LNCAP (cell line): ENCODE results near the gene FGFR4.

Source experiments
- TF ChIP-seq, protein P1 (sequence below): fragments of 450-650 bp; IDR thresholded peaks from 2 replicates; pipeline ENCODE4 v1.5.1; 2017; ENCODE audit warnings: mild to moderate bottlenecking

The FGFR4 gene

GRCh38 chr5:177071666-177072385, 14.9 kb upstream of the FGFR4 start:
- TF ChIP-seq, protein P1, sequence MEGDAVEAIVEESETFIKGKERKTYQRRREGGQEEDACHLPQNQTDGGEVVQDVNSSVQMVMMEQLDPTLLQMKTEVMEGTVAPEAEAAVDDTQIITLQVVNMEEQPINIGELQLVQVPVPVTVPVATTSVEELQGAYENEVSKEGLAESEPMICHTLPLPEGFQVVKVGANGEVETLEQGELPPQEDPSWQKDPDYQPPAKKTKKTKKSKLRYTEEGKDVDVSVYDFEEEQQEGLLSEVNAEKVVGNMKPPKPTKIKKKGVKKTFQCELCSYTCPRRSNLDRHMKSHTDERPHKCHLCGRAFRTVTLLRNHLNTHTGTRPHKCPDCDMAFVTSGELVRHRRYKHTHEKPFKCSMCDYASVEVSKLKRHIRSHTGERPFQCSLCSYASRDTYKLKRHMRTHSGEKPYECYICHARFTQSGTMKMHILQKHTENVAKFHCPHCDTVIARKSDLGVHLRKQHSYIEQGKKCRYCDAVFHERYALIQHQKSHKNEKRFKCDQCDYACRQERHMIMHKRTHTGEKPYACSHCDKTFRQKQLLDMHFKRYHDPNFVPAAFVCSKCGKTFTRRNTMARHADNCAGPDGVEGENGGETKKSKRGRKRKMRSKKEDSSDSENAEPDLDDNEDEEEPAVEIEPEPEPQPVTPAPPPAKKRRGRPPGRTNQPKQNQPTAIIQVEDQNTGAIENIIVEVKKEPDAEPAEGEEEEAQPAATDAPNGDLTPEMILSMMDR, result peak; percentile 93

GRCh38 chr5:177077335-177077734, 9.4 kb upstream of the FGFR4 start:
- TF ChIP-seq, protein P1, result no peak

DNA sequence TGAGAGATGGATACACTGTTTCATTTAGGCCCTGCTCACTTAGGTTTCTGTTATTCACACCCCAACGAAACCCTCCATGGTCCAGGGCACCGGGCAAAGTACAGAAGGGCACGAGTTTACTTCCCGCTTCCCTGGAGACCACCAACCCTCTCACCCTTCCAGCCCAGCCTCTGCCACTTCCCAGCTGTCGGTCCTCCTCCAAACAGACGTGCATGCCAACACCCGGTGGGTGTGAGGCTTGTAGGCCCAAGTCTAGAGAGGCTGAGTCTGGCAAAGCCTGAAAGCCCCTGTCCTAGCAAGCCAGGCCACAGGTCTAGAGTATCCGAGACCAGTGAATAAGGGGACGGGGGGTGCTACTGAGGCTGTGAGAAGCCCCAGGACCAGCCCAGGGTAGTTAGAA, 7.1 kb upstream of the FGFR4 start:
- TF ChIP-seq, protein P1, result no peak

GRCh38 chr5:177080265-177080664, 6.5 kb upstream of the FGFR4 start:
- TF ChIP-seq, protein P1, result no peak

DNA sequence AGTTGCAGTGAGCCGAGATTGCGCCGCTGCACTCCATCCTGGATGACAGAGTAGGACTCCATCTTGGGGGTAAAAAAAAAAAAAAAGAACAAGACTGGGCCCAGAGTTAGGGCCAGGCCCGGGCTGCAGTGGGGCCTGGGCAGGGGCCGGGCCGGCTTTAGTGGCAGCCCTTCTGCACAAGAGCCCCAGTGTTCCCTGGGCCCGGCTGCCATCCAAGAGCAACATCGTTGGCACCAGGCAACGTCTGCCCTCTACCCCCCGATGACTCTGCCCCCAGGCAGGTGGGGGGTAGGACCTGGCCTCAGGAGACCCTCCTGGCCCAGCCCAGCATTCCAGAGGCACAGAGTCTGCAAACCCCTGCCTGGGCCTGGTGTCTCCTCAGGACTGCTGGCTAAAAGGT, 4.9 kb upstream of the FGFR4 start:
- TF ChIP-seq, protein P1, result no peak

DNA sequence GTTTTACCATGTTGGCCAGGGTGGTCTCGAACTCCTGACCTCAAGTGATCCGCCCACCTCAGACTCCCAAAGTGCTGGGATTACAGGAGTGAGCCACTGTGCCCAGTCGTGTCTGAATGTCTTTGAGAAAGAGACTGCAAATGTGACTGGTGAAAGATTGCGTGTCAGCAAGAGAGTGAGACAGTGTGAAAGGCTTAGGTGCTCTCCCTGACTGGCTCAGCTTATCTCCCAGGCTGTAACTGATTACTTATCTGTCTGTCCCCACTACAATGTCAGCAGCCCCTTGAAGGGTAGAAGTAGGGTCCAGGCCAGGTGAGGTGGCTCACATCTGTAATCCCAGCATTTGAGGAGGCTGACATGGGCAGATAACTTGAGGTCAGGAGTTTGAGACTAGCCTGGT, 3.4 kb upstream of the FGFR4 start:
- TF ChIP-seq, protein P1, result no peak

GRCh38 chr5:177084175-177084574, 2.5 kb upstream of the FGFR4 start:
- TF ChIP-seq, protein P1, result no peak
